ENCODE measurements around the gene SMCO4.
A peak's percentile ranks its signal among the peaks of the same experiment; 100 is the strongest.

Gene SMCO4

DNA sequence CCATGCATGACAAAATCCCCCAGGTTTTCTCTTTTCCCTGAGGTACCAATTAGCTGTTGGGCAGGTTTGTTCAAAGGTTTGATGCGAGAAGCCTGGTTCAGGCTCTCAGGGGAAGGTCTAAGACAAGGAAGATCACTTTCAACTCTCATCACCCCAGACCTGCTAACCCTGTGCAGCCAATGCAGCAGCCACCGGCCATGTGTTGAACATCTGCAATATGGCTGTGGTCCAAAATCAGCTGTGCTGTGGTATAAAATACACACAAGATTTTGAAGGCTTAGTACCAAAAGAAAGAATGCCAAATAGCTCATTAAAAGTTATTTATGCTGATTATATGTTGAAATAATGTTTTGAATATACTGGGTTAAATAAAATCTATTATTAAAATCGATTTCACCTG, 58.5 kb downstream of the SMCO4 start:
- TF ChIP-seq, protein P1, sequence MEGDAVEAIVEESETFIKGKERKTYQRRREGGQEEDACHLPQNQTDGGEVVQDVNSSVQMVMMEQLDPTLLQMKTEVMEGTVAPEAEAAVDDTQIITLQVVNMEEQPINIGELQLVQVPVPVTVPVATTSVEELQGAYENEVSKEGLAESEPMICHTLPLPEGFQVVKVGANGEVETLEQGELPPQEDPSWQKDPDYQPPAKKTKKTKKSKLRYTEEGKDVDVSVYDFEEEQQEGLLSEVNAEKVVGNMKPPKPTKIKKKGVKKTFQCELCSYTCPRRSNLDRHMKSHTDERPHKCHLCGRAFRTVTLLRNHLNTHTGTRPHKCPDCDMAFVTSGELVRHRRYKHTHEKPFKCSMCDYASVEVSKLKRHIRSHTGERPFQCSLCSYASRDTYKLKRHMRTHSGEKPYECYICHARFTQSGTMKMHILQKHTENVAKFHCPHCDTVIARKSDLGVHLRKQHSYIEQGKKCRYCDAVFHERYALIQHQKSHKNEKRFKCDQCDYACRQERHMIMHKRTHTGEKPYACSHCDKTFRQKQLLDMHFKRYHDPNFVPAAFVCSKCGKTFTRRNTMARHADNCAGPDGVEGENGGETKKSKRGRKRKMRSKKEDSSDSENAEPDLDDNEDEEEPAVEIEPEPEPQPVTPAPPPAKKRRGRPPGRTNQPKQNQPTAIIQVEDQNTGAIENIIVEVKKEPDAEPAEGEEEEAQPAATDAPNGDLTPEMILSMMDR (IDR thresholded peaks at IDR 0.05; ENCODE audit: control insufficient read depth, insufficient read depth, low read depth, low read length, missing control alignments) = no peak
- H3K4me3 ChIP-seq (ENCODE audit: control insufficient read depth, low read depth, low read length) = no peak overlapping the region
- DNase-seq (ENCODE audit: low read depth) = peak; percentile 35

DNA sequence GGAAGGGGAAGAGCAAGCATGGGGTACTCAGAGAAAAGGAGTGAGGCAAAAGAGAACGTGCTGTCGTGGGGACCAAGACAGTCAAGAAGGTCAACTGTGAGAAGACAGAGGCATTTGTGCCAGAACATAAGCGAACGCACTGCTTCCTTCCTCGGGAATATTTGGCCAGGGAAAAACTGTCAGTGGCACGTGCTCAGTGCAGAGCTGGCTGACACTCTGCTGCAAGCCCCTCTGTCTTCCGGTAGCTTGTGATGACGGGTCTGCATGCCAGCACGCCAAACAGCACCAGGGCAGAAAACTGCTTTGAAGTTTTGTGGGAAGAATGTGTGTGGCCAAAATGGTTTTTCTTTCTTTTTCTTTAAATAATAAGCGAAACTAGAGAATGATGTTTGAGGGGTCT, 60.6 kb downstream of the SMCO4 start:
- no peak for DNase-seq (ENCODE audit: low read depth)
- H3K4me3 ChIP-seq (ENCODE audit: control insufficient read depth, low read depth, low read length) = no peak overlapping the region
- TF ChIP-seq, protein P1 (IDR thresholded peaks at IDR 0.05; ENCODE audit: control insufficient read depth, insufficient read depth, low read depth, low read length, missing control alignments) = no peak

- DNase-seq (ENCODE audit: low read depth) = no peak
- no peak overlapping the region for H3K4me3 ChIP-seq (ENCODE audit: control insufficient read depth, low read depth, low read length)
- TF ChIP-seq, protein P1 (IDR thresholded peaks at IDR 0.05; ENCODE audit: control insufficient read depth, insufficient read depth, low read depth, low read length, missing control alignments) = no peak
These were observed 61.5 kb downstream of the SMCO4 start for GRCh38 chr11:93481696-93482095.

- no peak overlapping the region for H3K4me3 ChIP-seq (ENCODE audit: control insufficient read depth, low read depth, low read length)
- TF ChIP-seq, protein P1 (IDR thresholded peaks at IDR 0.05; ENCODE audit: control insufficient read depth, insufficient read depth, low read depth, low read length, missing control alignments) = no peak
- no peak for DNase-seq (ENCODE audit: low read depth)
These were observed 61.9 kb downstream of the SMCO4 start for GRCh38 chr11:93481279-93481678.

- no peak for DNase-seq (ENCODE audit: low read depth)
- no peak overlapping the region for H3K4me3 ChIP-seq (ENCODE audit: control insufficient read depth, low read depth, low read length)
- TF ChIP-seq, protein P1 (IDR thresholded peaks at IDR 0.05; ENCODE audit: control insufficient read depth, insufficient read depth, low read depth, low read length, missing control alignments) = no peak
These were observed 62.4 kb downstream of the SMCO4 start for GRCh38 chr11:93480756-93481155.

GRCh38 chr11:93480256-93480655, 62.9 kb downstream of the SMCO4 start:
- TF ChIP-seq, protein P1 (IDR thresholded peaks at IDR 0.05; ENCODE audit: control insufficient read depth, insufficient read depth, low read depth, low read length, missing control alignments) = no peak
- DNase-seq (ENCODE audit: low read depth) = no peak
- no peak overlapping the region for H3K4me3 ChIP-seq (ENCODE audit: control insufficient read depth, low read depth, low read length)

GRCh38 chr11:93478841-93479240, 64.3 kb downstream of the SMCO4 start:
- TF ChIP-seq, protein P1 (IDR thresholded peaks at IDR 0.05; ENCODE audit: control insufficient read depth, insufficient read depth, low read depth, low read length, missing control alignments) = no peak
- no peak overlapping the region for H3K4me3 ChIP-seq (ENCODE audit: control insufficient read depth, low read depth, low read length)
- DNase-seq (ENCODE audit: low read depth) = no peak
